HS-27A (cell line): ENCODE measurements around the gene RACK1.
"Not testable (repeated sequence)": the region's sequence is repeated elsewhere in the genome, so short reads cannot be mapped to it uniquely, and the experiment has no call there.

Source experiments
- DNase-seq: peaks from one replicate; pipeline ENCODE4 v3.0.0-alpha.2; 2012; ENCODE audit warnings: low read depth, missing footprints

RACK1 gene

DNA sequence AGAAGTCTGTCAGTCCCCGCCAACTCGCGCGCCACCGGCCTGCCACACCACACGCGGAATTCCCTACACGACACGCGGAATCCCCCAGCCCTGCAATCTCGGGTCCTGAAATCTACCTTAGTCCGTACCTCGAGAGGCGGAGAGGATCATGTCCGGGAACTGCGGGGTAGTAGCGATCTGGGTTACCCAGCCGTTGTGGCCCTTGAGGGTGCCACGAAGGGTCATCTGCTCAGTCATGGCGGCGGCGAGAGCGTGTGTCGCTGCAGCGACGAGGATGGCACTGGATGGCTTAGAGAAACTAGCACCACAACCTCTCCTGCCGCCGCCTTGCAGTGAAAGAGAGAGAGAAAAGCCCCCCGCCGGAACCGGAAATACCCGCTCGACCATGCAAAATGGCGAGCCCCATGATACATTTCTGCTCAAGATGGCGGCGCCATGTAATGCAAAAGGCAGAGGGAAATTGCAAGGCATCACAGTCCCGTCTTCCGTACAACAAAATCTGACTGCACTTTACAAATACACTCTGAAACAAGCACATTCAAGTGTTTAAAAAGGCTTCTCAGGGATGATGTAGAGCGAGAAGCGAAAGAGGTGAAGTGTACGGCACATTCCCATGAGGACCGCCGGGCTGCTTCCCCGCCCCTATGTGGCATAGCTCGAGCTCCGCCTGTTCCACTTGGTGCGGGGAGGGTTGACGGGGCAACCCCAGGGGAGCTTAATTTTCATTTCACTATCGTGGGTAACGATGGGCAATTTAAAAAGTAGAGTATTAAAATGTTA, at the start of gene RACK1:
Gene RACK1 (minus strand): TSS at position 343 of the 780 bp plus-strand sequence. CDS start 106 bp downstream, at position 237.
- peak; percentile 66 for DNase-seq

DNA sequence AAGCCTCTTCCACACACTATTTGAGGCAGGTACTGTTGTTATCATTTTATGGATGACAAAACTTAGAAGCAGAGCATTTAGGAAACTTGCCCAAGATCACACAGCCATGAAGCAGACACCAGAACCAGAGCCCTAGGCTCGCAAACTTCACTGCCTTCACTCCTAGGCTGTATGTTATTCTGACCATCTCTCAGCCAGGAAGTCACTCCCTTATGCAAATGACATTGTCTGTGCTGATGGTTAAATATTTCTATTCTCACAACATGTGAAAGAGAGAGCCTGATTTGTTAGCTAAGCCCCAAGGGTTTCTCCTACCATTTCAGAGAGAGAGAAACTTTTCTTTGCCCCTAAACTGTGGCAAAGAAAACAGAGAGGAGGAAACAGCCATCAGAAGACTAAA, 43.6 kb upstream of the RACK1 start:
- not testable (repeated sequence) for DNase-seq

DNA sequence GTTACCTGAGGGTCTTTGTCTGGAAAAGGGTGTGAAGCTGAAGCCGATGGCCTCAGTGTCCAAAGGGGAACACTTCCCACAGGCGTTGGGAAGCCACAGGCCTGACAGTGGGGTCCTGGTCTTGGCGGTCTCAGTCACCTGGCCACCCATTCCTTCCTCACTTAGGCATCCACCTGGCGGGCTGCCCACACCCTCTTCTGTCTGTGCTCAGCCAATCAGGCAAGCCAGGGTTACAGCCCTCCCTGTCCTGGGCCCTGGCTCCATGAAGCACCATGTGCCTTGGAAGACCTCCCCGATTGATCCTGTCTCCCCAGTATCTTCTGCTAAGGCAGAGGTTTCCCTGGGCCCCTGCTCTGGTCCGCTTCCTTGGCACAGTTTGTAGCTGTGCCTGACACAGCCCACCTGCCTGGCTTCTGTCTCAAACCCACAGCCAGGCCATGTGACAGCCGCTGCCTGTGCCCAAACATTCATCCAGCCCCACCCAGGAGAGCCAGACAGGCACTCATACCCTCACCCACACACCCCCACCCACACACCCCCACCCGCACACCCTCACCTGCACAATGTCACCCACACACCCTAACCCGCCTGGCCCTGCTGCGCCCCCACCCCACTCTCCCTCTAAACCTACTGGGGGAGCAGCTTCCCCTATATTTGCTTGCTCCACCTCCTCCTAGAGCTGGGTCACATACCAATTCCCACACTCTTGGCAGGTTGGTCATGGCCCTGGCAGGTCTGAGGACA, 42.4 kb upstream of the RACK1 start:
- not testable (repeated sequence) for DNase-seq

DNA sequence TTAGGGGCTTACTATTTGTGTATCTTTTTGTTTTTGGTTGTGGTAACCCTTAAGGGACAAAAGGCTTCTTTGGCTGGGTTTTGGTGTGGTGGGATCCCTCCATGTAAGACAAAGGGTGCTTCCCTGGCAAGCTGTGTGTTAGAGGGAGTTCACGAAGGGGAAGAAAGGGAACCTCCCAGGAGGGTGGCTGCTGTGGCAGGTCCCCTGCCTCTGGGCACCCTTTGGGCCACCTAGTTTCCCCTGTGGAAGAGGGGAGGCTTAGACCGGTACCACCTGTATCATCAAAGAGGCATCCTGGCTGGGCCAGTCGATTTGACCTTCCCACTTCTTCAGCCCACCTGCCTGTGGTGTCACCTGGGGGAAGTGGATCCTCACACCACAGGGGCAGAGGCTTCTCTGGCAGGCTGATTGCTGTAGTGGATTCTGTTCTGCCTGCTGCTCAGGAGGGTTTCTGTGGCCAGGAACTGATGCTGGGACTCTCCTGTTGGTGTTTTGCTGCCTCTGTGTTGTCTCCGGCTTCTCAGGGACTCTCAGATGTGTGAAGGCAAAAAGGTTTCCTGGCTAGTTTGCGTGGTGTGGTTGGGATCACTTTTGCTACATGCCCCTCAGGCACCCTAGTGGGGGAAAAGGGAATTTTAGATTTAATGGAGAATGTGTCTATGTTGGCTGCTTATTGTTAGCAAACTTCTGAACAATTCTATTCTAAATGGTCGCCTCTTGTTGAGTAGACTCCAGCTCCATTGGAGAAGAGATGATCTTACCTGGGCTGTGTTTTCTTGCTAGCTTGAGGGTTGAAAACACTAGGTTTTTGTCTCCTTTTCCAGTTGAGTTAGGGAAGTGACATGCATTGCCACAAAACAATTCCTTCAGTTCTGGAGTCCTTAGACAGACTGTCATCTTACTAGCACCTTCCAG, 40.4 kb upstream of the RACK1 start:
- not testable (repeated sequence) for DNase-seq

DNA sequence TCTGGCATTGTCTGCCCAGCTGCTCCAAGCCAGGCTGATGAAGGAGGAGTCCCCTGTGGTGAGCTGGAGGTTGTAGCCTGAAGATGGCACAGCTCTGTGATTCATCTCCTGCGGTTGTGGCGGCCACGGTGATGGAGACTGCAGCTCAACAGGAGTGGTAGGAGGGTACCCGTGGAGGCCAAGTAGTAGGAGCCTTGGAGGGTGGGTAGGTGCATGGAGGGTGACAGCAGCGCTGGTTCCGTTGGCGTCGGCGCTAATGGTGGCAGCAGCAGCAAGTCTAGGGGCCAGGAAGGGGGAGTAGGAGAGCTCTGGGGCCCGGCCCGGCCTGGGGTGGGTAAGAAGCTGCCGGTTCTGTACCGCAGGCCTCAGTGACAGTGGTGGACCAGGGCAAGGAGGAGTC, 39.6 kb upstream of the RACK1 start:
- DNase-seq, result no peak

DNA sequence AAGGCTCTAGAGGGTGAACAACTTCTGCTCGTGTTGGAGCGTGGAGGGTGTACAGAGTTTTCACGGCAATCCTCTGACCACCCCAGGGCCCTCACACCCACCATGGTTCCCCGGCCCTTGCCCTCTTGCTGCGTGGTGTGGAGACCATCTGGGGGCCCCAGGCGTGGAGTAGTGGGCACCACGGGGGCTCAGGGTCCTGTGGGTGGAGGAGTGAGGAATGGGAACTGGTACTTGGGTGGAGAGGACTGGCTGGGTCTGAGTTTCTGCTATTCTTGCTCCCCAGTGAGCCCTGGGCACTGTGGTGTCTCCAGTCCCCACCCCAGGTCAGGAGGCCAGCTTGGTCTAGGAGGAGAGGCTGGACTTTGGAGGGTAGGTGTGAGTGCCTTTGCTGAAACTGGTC, 39.2 kb upstream of the RACK1 start:
- no peak for DNase-seq

DNA sequence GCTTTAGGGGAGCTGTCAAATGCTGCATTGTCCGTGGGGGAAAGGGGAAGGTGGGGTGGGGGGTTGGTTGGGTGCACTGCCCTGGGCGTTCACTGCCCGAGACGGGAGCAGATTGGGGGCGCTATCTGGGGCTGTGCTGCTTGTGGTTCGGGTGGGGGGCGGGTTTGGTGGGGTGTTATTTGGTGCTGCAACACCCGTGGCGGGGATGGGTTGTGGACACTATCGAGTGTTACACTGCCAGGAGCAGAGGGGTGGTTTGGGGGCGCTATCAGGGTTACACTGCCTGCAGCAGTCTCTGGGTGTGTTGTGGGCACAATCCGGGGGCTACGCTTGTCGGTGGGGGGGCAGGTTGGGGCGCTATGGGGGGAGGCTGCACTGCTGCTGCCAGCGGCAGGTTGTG, 38.7 kb upstream of the RACK1 start:
- not testable (repeated sequence) for DNase-seq

DNA sequence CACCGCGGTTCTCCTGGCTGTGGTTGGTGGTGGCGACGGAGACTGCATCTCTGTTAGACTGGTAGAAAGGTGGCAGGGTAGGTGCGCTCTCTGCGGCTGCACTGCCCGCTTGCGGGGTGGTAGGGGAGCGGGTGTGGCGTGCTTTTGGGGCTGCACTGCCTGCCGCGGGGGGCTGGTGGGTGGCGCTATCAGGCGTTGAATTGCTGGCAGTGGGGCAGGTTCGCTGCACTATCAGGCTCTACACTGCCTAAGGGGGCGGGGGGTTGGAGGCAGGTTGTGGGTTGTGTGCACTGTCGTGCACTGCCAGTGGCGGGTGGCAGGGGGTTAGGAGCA, 38.2 kb upstream of the RACK1 start:
- no peak for DNase-seq

DNA sequence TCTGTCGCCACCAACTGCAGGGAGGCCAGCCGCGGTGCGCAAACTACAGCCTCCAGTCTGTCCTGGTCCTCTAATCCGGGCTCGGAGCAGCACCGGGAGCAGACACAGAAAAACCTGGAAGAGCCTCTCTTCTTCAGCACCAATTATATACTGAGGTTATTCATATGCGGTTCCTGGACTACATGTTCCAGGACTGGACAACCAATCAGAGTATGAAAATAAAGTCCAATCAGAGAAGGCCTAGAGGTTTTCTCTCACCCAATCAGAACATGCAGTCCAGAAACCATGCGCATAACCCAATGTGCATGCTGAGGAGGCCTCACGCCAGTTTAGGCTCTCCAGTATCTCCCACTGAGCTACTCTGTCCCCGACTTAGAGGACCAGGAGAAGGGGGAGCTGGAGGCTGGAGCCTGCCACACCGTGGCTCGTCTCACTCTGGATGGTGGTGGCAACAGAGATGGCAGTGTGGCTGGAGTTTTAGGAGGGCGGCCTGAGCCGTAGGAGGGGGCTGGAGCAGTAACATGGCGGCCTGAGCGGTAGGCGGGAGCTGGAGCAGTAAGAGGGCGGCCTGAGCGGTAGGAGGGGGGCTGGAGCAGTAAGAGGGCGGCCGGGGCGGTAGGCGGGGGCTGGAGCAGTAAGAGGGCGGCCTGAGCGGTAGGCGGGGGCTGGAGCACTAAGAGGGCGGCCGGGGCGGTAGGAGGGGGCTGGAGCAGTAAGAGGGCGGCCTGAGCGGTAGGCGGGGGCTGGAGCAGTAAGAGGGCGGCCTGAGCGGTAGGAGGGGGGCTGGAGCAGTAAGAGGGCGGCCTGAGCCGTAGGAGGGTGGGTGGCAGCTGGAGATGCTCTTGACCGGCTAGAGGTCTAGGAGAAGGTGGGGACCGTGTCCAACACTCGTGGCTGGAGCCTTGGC, 37.6 kb upstream of the RACK1 start:
- no peak for DNase-seq

DNA sequence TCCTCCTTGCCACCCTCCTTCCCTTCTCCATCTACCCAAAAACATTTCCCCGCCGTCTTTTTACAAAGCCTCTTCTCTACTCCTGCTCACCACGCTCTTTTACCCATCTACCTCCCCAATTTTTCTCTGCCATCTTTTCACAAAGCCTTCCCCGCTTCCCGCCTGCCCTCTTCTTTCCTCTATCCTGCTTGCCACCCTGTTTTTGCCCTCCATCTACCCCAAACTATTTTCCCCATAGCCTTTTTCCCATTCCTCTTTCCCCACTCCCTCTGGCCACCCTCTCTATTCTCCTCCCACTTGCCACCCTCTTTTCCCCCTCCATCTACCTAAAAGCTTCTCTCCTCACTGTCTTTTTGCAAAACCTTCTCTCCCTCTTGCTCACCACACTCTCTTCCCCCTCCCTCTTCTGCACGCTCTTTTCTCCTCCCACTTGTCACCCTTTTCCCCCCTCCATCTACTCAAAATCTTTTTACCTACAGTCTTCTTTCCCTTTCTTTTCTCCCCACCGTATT, 36.6 kb upstream of the RACK1 start:
- DNase-seq, result no peak

DNA sequence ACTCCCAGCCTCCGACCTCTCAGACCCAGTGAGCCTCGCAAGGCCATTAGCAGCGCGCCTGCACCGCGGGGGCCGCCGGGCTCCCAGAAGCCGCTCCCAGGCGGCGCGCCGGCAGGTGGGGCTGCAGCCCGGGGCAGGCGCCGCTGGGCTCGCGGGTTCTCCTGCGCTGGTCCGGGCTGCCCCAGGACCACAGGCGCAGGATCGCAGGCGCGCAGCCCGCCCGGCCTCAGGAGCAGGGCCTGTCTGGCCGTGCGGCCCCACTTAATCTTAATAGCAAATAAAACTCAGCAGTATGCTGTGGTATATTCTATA, 29.7 kb upstream of the RACK1 start:
- not testable (repeated sequence) for DNase-seq

DNA sequence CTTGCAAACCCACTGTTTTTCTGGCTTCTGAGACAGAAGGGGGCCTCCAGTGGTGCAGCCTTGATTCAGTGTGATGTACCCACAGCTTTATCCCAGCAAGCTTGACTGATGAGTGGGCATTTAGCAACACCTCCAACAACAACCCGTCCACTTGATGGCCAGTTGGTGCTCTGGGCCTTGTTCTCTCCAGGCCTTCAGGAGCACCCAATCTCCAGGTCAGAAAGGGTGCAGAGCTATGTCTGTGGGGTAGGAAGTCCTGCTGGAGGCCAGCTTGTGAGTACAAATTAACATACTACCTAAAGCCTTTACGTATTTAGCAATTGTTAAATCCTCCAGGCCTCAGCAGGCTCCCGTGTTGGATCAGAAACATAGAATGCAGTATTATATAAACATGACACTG, 27.4 kb upstream of the RACK1 start:
- no peak for DNase-seq

DNA sequence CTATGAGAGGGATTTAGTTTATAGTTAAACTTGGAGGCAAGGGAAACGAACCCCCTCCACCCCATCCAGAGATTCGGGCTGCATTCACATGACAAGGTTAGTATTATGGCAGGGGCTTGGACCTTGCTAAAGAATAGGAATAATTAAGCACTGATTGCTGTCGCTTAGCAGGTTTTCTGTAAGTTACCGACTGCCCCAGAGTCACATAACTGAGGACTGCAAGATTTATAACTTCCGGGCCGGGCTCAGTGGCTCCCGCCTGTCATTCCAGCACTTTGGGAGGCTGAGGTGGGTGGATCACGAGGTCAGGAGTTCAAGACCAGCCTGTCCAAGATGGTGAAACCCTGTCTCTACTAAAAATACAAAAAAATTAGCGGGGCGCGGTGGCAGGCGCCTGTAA, 24.2 kb upstream of the RACK1 start:
- DNase-seq, result not testable (repeated sequence)

DNA sequence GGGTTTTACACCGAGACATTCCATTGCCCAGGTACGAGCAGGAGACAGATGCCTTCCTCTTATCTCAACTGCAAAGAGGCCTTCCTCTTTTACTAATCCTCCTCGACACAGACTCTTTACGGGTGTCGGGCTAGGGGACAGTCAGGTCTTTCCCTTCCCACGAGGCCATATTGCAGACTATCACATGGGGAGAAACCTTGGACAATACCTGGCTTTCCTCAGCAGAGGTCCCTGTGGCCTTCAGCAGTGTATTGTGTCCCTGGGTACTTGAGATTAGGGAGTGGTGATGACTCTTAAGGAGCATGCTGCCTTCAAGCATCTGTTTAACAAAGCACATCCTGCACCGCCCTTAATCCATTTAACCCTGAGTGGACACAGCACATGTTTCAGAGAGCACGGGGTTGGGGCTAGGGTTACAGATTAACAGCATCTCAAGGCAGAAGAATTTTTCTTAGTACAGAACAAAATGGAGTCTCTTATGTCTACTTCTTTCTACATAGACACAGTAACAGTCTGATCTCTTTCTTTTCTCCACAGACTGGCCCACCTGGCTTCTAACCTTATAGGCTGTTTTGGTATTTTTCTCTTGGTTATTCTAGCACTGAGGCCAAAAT, 23.7 kb upstream of the RACK1 start:
- not testable (repeated sequence) for DNase-seq

DNA sequence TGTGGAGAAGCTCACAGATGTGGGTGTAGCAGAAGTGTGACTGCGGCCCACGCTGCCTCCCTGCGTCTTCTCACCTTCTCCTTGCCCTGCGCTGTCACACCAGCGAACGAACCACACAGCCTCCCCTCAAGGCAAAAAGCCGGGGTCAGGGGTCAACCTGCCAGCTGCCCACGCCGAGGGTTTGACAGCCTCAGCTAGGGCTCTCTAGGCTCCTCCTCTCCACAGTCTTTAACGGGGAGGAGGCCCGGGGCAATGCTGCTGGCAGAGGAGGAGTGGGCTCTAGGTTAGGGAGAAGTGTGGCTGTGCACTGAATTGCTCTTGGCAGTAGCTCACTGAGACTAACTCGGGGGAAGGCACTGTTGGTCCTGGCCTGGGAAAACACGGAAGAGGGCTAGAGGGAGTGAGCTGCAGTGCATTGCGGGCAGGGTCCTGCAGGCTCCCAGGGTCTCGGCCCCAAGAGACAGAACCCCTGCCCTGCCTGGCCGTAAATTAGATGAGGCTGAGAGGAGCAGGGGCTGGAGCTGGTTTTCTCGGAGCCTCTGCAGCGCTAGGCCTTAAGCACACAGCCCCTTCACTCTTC, 21.5 kb upstream of the RACK1 start:
- no peak for DNase-seq

DNA sequence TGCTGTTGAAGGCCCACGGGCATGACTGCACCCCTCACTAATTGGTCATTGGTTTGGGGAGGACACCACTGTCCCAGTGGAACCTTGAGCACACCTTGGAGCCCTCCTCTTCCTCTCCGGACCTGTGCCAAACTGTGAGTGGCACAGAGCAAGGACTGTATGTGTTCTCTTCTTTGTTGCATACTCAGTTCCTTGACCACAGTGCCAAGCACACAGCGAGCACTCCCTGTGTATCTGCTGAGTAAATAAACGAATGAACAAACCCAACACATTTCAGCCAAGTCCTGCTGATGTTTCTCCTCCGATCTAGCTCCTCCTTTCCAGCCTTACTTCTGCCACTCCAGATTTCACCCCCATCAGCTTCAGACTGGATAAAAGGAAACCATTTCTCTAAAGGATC, 19.9 kb upstream of the RACK1 start:
- no peak for DNase-seq

DNA sequence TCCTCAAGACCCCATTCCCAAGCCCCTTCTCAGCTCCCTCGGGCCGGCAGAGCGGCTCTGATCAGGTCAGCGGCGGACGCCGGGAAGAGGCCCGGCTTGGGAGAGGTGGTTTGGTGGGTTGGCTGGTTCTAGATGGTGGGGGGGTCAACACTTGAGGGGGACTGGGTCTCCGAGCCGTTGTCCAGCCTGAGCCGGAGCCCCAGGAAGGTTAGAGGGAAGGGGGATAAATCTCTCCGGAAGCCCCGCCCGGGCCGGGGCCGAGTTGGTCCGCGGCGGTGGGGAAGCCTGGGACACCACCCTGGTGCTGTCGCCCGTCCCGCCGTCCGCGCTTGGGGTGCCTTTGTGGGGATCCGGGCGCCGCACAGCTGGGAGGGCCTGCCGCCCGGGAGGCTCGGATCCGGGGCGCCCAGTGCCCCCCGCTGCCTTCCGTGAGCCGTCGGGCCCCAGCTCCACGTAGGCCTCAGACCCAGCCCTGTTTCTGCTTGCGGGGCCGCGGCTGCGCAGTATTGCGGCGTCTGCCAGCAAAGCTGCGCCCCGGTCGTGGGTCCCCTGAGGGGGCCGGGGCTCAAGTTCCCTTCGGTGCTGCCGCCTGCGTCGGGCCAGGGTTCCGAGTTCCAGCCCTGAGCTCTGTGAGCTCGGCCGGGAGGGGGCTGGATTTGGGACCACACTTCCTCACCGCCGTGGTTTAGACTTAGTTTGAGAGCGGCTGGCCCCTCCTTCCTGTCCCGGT, 17.8 kb upstream of the RACK1 start:
- no peak for DNase-seq

DNA sequence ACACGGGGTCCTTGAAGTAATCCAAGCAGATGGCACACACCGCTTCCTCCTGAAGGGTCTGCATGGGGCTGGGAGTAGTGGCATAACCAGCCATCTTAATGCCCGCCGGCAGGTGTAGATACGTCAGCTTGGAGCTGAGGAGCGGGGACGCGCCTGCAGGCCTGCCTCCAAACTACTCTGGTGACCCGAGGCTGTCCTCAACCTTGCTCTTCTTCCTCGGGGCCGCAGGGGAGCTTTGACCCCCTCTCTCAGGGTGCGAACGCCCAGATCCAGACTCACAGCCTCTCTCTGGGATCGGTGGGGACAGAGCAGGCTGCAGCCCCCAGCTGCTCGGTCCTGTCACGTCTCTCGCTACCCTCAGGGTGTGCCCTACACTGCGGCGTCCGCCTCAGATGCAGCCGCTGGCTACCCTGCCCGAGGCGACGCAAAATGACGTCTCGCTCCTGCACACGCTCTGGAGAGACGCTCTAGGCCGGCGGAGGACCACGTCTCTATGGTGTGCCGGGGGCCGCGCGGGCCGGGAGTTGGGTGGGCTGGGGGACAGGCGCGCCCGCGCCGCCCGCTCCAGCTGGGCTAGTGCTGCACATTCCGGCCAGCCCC, 17.1 kb upstream of the RACK1 start, which contains the start of gene TRIM52:
Gene TRIM52 (minus strand): TSS at position 424 of the 600 bp plus-strand sequence. CDS start 330 bp downstream, at position 94.
- peak; percentile 42 for DNase-seq

DNA sequence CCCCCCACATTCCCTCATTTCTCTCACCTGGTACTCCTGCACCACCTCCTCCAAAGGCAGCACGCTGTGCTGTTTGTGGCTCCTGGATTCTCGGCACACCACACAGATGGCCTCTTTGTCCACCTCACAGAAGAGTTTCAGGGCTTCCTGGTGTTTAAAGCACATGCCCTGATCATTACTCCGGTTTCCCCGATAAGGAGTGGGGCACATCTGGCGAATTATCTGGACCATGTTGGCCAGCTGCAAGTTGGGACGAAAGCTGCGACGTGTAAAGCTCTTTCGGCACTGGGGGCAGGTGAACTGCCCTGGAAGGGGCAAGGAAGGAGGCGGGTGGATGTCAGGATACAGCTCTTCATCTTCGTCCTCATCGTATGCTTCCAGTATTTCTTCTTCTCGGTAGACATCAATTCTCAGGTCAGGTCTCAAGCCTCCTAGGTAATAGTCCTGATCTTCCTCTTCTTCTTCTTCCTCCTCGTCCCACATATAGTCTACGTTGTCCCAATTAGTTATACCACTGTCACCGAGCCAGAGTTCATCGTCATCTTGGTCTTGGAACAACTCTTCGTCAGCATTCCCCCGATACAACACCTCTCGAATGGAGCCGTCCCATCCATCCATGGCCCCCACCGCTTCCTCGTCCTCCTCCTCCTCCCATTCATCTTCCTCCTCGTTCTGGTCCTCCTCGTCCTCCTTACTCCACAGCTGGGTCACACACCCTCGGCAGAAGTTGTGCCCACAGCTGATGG, 16.4 kb upstream of the RACK1 start:
- no peak for DNase-seq
